ENCODE data around the gene ERV3-1.

DNA sequence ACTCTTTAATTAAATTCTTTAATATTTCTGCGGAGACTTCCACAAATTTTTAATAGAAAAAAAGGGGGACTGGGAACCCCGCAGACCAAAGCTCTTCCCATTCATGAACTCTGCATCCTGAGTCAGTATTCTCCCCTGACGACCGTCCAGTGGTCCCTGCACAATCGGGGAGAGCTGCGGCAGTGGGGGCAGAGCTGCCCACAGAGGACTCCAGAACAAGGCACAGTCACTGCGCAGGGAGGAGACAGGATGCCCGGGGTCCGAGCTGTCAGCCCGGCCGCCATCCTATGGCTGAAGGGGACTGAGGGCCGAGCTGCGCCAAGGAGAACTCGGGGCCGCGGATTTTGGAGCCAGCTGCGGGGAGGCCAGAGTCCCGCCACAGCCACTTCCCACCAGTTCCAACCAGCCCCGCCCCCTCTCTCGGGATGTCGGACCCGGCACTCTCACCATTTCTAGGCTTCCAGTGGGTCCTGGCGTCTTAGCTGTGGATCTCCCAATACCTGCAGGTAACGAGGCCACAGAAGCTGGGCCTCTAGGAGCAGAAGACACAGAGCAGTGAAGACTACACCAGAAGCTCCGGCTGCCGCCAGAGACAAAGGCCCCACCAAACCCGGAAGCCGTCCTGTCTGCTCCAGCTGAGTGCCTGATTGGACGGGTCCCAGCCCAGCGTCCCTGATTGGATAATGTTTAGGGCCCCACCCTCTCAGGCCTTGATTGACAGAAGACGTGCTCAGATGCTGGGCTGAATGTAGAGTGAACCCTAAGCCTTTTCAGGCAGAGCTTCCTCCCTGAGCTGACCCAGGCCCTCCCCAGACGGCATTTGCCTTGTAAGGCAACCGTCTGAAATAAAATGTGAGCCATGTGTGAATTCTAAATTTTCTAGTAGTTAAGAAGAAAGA, at the start of gene ERV3-1:
- TF ChIP-seq, protein P1, sequence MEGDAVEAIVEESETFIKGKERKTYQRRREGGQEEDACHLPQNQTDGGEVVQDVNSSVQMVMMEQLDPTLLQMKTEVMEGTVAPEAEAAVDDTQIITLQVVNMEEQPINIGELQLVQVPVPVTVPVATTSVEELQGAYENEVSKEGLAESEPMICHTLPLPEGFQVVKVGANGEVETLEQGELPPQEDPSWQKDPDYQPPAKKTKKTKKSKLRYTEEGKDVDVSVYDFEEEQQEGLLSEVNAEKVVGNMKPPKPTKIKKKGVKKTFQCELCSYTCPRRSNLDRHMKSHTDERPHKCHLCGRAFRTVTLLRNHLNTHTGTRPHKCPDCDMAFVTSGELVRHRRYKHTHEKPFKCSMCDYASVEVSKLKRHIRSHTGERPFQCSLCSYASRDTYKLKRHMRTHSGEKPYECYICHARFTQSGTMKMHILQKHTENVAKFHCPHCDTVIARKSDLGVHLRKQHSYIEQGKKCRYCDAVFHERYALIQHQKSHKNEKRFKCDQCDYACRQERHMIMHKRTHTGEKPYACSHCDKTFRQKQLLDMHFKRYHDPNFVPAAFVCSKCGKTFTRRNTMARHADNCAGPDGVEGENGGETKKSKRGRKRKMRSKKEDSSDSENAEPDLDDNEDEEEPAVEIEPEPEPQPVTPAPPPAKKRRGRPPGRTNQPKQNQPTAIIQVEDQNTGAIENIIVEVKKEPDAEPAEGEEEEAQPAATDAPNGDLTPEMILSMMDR (IDR thresholded peaks at IDR 0.05; ENCODE audit: poor library complexity, severe bottlenecking), result no peak
- TF ChIP-seq POLR2AphosphoS5 (IDR thresholded peaks at IDR 0.05) (peak; percentile 99), EP300 (conservative IDR thresholded peaks at IDR 0.05; ENCODE audit: poor library complexity, severe bottlenecking) (peak; percentile 34), RAD21 (conservative IDR thresholded peaks at IDR 0.05) (peak; percentile 43), EZH2 (IDR thresholded peaks at IDR 0.05; ENCODE audit: borderline replicate concordance, insufficient read depth, low read length, poor library complexity, severe bottlenecking) (no peak), TAF1 (IDR thresholded peaks at IDR 0.05; ENCODE audit: low read depth) (peak; percentile 96)
